Stomach (tissue), 4 donors: ENCODE results near the gene LARGE1.

Experiments used
- CTCF ChIP-seq, 7 experiments: fragments of 450-650 bp in 4 of 7; fragments of 200-600 bp in 3 of 7; sonication (generic) in 3 of 7; IDR thresholded peaks; one replicate each; pipeline ENCODE4 v1.5.1; 2016 to 2019; ENCODE audit warnings: antibody characterized with exemption in 7 of 7, control low read depth in 2 of 7, mild to moderate bottlenecking in 1 of 7
- POLR2A ChIP-seq, 4 donors: fragments of 450-650 bp; IDR thresholded peaks; one replicate each; pipeline ENCODE4 v1.6.1; 2016; ENCODE audit warnings: antibody characterized with exemption in 4 of 4, control low read depth in 2 of 4, mild to moderate bottlenecking in 1 of 4, moderate library complexity in 1 of 4
- POLR2AphosphoS5 ChIP-seq, 3 donors: sonication (generic); formaldehyde crosslinking; IDR thresholded peaks; one replicate each; pipeline ENCODE4 v1.6.1; 2016; ENCODE audit warnings: antibody characterized with exemption in 3 of 3

GRCh38 chr22:33828302-33828701, 92.0 kb downstream of the LARGE1 start:
- TF ChIP-seq CTCF (IDR thresholded peaks at IDR 0.05) (no peak), POLR2A (IDR thresholded peaks at IDR 0.05) (no peak), POLR2AphosphoS5 (IDR thresholded peaks at IDR 0.05) (no peak)
